Astrocyte (in vitro differentiated cells and primary cell): Measurements from ENCODE around the gene SLC22A6.

Experiments used
- CTCF ChIP-seq: IDR thresholded peaks from 2 replicates; pipeline ENCODE4 v1.5.1; 2011; ENCODE audit warnings: low read depth, mild to moderate bottlenecking, inconsistent platforms, low read length, moderate library complexity; ENCODE audit not compliant: insufficient read depth
- EZH2 ChIP-seq: IDR thresholded peaks from 2 replicates; pipeline ENCODE4 v1.6.1; 2012; ENCODE audit warnings: mild to moderate bottlenecking, low read length, inconsistent platforms; ENCODE audit not compliant: insufficient read depth

- TF ChIP-seq CTCF = no peak
- no peak for TF ChIP-seq EZH2
These were observed 50.3 kb downstream of the SLC22A6 start for GRCh38 chr11:62934496-62934785.
